KBM-7 (cell line): ENCODE results near the gene BMI1.

ENCODE experiments used
- DNase-seq: peaks from one replicate; pipeline ENCODE4 v3.0.0-alpha.2; 2015
- in situ Hi-C: fragments of 300-500 bp; cut with MboI; formaldehyde crosslinking; loops from 2 replicates; pipeline ENCODE4 v1.14.3; 2020; ENCODE audit warnings: low sequenced_read_pairs, low pct_unique_long_range_greater_than_20kb, mixed read lengths

BMI1 gene

GRCh38 chr10:22334414-22335172, 13.7 kb downstream of the BMI1 start:
- in situ Hi-C loops = no loop called here
- DNase-seq = no peak

- in situ Hi-C loops = no loop called here
- DNase-seq = no peak
These were observed 14.5 kb downstream of the BMI1 start for GRCh38 chr10:22335173-22335933.

DNA sequence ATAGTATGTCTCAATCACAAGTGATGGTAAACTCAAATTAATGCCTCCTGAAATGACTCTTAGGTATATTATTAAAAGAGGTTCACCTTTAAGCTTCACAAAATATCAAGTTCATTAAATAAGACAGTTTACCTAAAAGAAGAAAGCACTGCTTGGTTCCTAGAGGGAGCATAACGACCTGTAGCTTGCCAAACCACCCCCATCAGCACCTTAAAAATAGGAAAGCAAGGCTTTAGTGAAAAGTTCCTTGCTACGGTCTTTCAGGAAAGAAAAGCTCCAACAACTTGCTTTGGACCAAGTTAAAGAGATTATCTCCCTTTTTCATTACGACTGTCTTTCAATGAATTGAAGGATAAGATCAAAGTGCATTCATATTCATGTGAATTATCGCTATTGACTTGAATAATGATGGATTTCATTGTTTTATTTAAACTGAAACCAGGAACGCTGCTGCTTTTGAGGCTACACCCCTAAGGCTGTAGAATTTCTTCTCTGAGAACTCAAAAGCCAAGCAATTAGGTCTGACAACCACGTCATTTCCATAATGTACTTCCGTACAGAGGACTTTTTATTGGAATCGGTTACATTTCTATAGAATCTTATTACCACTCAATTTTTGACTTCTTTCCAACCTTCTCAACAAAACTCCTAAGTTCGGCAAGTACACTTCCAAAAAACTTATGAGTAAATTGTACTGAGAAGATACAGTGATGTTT, 17.4 kb downstream of the BMI1 start:
- DNase-seq = no peak
- in situ Hi-C loops = no loop called here

DNA sequence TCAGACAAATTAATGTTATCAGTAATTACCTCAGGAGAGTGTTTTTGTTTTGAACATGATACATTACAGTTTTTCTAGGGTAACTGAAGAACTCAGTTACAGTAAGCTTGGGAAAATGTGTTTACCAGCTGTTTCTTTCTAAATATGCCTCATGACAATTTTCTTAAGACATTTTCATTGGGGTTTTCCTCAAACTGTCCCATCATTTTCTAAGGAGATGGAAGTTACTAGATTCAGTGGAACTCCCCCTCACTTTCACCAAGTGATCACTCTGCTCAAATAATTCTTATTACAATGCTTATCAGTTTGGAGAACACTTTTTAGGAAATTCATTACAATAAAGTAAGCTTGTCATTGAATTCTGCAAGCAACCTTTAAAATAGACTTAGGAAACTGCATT, 18.0 kb downstream of the BMI1 start:
- no peak for DNase-seq
- in situ Hi-C loops = no loop called here

GRCh38 chr10:22339761-22340328, 18.9 kb downstream of the BMI1 start:
- DNase-seq = no peak
- in situ Hi-C loops = no loop called here

GRCh38 chr10:22340329-22341189, 19.7 kb downstream of the BMI1 start:
- in situ Hi-C loops = no loop called here
- peak; percentile 88 for DNase-seq

GRCh38 chr10:22341190-22341925, 20.5 kb downstream of the BMI1 start:
- DNase-seq = no peak
- in situ Hi-C loops = no loop called here

GRCh38 chr10:22341926-22342196, 21.0 kb downstream of the BMI1 start:
- DNase-seq = no peak
- in situ Hi-C loops = no loop called here

- in situ Hi-C loops = no loop called here
- no peak for DNase-seq
These were observed 21.5 kb downstream of the BMI1 start for GRCh38 chr10:22342421-22342820.

- no peak for DNase-seq
- in situ Hi-C loops = no loop called here
These were observed 22.8 kb downstream of the BMI1 start for GRCh38 chr10:22343731-22344130.

GRCh38 chr10:22344249-22344648, 23.4 kb downstream of the BMI1 start:
- in situ Hi-C loops = no loop called here
- no peak for DNase-seq

GRCh38 chr10:22344781-22345300, 23.9 kb downstream of the BMI1 start:
- in situ Hi-C loops = no loop called here
- no peak for DNase-seq

- no peak for DNase-seq
- in situ Hi-C loops = no loop called here
These were observed 24.6 kb downstream of the BMI1 start, which contains the start of gene SPAG6 for GRCh38 chr10:22345301-22346095. SPAG6 (plus strand) TSS chr10:22345496; CDS start chr10:22345612, 116 bp downstream.

DNA sequence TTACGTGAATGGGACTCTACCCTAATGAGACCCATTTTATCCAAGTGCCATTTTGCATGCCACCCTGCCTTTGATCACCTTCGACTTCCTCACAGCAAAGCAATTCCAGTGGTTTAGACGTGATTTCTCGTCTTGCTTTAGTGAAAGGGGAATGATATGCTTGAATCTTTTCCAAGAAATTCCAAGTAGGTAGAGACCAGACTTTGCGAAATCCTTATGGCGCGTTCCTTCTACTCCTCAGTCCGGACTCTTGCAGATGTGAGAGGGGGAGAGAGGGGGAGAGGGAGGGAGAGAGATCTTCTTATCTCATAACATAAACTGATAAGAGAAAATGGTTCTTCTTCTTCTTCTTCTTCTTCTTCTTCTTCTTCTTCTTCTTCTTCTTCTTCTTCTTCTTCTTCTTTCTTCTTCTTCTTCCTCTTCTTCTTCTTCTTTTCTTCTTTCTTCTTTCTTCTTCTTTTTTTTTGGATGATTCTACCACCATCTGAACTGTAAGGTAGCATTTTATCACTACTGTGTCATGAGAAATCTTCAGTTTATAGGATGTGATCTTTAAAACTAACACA, 25.3 kb downstream of the BMI1 start:
- in situ Hi-C loops = no loop called here
- no peak for DNase-seq

GRCh38 chr10:22349755-22350154, 28.9 kb downstream of the BMI1 start:
- in situ Hi-C loops = no loop called here
- no peak for DNase-seq

GRCh38 chr10:22351131-22351703, 30.3 kb downstream of the BMI1 start:
- in situ Hi-C loops = no loop called here
- DNase-seq = no peak
